Esophagus muscularis mucosa (tissue), 4 donors: ENCODE measurements around the gene STK4.

Experiments
- CTCF ChIP-seq, 3 experiments: fragments of 200-600 bp in 2 of 3; fragments of 450-650 bp in 1 of 3; sonication (generic) in 2 of 3; IDR thresholded peaks; one replicate each; pipeline ENCODE4 v1.5.1; 2017 to 2019; ENCODE audit warnings: antibody characterized with exemption in 3 of 3, mild to moderate bottlenecking in 2 of 3, moderate library complexity in 1 of 3
- EP300 ChIP-seq: sonication (generic); formaldehyde crosslinking; IDR thresholded peaks from one replicate; pipeline ENCODE4 v1.6.1; 2017; ENCODE audit warnings: antibody characterized with exemption
- POLR2A ChIP-seq: fragments of 450-650 bp; IDR thresholded peaks from one replicate; pipeline ENCODE4 v1.6.1; 2017; ENCODE audit warnings: antibody characterized with exemption, moderate library complexity, mild to moderate bottlenecking, low read depth

DNA sequence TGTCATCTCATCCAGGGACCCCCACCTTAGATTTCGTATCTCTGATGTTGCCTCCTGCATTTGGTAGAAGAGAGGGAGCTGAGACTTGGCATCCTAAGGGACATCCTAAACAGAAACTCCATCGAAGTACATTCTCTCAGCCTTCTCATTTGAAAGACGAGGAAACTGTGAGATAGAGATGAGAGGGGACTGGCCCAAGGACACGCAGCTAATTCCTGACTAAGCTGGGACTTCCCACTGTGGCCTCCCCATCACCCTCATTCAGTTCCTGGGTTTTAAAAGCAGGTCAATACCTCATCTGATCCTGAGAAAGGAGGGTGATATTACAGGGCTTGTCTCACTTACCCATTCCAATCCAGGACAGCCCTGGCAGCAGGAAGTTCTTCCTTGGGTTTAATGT is 149.5 kb downstream of the STK4 start:
- TF ChIP-seq CTCF (IDR thresholded peaks at IDR 0.05) (no peak), POLR2A (no peak), EP300 (no peak)
